Pancreas (tissue), 10 donors: ENCODE results near the gene LUC7L3. TPM values are rescaled to one million over a fixed set of nuclear protein-coding genes. Genes with fewer than 3 reads are reported as not detected.
"Not testable (repeated sequence)": the region's sequence is repeated elsewhere in the genome, so short reads cannot be mapped to it uniquely, and the experiment has no call there.

Experiments used
- ATAC-seq, 4 donors: fragments of 200-7000 bp; cut with Tn5 transposase; one replicate each; pipeline versions ENCODE4 v1.8.0 to v1.9.1; 2020; ENCODE audit warnings: mild to moderate bottlenecking in 4 of 4, moderate library complexity in 4 of 4
- DNase-seq, 6 donors: peaks; one replicate each; pipeline ENCODE4 v3.0.0-alpha.2; 2020
- FAIRE-seq: peaks from 2 replicates; lab custom pipeline; 2012; peaks lifted over from hg19 to GRCh38; lab: Jason Lieb, UNC
- H3K27ac ChIP-seq, 4 donors: fragments of 200-600 bp; sonication (generic); 1 replicate in 3 of 4; 2 replicates in 1 of 4; pipeline versions ENCODE4 v1.5.0 to v1.8.0; 2020
- H3K27me3 ChIP-seq, 4 donors: fragments of 200-600 bp; one replicate each; pipeline ENCODE4 v1.8.0; 2021
- H3K36me3 ChIP-seq, 3 donors: fragments of 200-600 bp; sonication (generic) in 1 of 3; one replicate each; pipeline versions ENCODE4 v1.5.0 to v1.8.0; 2020 to 2021
- H3K4me1 ChIP-seq, 3 donors: fragments of 200-600 bp; one replicate each; pipeline ENCODE4 v1.8.0; 2021
- H3K4me3 ChIP-seq, 4 donors: fragments of 200-600 bp; sonication (generic) in 2 of 4; one replicate each; pipeline versions ENCODE4 v1.5.0 to v1.8.0; 2020 to 2021
- H3K9me3 ChIP-seq, 4 donors: fragments of 200-600 bp; one replicate each; pipeline ENCODE4 v1.8.0; 2021
- WGBS, 2 donors: extraction: QIAGEN DNeasy Blood & Tissue Kit; methylation state at CpG; one replicate each; pipeline ENCODE4 v1.1.7; 2013; 5-methylcytosine and 5-hydroxymethylcytosine counted together
- intact Hi-C, 3 donors: fragments of 100-400 bp; cut with DNase I; formaldehyde crosslinking; loops; one replicate each; pipeline versions ENCODE4 v1.11.1 to v1.14.2; 2022
- polyA plus RNA-seq, 2 donors: library from polyadenylated mRNA; stranded (reverse); fragments of 200-250 nt; gene quantifications; one replicate each; pipeline ENCODE4 v1.2.3, GENCODE V29; 2013
- total RNA-seq, 6 donors: library from RNA; stranded (reverse); fragmentation: NEBNext Ultra II Directional in 4 of 6; extraction: Animal tissue kit (Norgen Biotek cat#: 25700) in 4 of 6; gene quantifications; one replicate each; pipeline versions ENCODE4 v1.2.1 to v1.2.4, GENCODE V29; 2021 to 2023
- TF ChIP-seq, protein P1 (sequence below), 4 donors: fragments of 200-600 bp; sonication (generic) in 3 of 4; IDR thresholded peaks; one replicate each; pipeline versions ENCODE4 v1.5.0 to v1.8.0; 2021; ENCODE audit warnings: antibody characterized with exemption in 4 of 4
- donor health status: healthy with polysubstance abuse.
- donor health status: DM: no; HTN: no; CAD: no; lungs with moderate emphysema.
- donor health status: DM: no; HTN: no; CAD: no.
- donor health status: control.
- donor health status: control.
- donor health status: Bipolar disorder and iron deficiency.
- donor health status: DM: yes; HTN: yes; CAD: no.
- donor health status: DM: no; HTN: no; CAD: no.
- donor health status: DM: no; HTN: no; CAD: no.
- donor health status: DM: yes; HTN: yes; CAD: no.

The LUC7L3 gene
- total and polyA plus RNA-seq, 8 donors: 42.7 to 210 (median 63.4) TPM

DNA sequence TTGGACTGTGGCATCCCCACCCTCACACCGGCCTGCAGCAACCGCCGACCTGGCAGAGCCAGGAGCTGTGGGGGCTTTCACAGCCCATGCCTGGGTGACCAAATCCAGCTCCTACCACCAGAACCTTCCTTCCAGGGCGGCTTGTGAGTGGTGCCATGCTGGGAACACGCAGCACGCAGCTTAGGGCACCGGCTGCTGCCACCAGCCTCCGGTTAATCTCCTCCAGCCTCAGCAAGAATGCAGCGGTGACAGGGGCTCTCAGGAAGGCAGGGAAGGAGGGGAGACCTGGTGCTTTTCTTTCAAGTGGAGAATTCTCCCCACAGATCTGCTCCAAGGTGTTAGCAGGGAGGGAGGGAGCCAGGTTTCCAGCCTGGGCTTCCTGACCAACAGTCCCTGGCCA is 80.2 kb downstream of the LUC7L3 start:
- no peaks in the 10 kb centered on the region for H3K36me3 ChIP-seq
- no peak overlapping the region for H3K27ac ChIP-seq
- ATAC-seq (no peak), DNase-seq (no peak), FAIRE-seq (no peak)
- no peaks in the 10 kb centered on the region for H3K27me3 ChIP-seq
- intact Hi-C loops: no loop called here
- 92% methylated on average over 9 of the region's 9 CpGs for WGBS, 2 donors
- H3K4me3 ChIP-seq: no peak overlapping the region
- TF ChIP-seq, protein P1, sequence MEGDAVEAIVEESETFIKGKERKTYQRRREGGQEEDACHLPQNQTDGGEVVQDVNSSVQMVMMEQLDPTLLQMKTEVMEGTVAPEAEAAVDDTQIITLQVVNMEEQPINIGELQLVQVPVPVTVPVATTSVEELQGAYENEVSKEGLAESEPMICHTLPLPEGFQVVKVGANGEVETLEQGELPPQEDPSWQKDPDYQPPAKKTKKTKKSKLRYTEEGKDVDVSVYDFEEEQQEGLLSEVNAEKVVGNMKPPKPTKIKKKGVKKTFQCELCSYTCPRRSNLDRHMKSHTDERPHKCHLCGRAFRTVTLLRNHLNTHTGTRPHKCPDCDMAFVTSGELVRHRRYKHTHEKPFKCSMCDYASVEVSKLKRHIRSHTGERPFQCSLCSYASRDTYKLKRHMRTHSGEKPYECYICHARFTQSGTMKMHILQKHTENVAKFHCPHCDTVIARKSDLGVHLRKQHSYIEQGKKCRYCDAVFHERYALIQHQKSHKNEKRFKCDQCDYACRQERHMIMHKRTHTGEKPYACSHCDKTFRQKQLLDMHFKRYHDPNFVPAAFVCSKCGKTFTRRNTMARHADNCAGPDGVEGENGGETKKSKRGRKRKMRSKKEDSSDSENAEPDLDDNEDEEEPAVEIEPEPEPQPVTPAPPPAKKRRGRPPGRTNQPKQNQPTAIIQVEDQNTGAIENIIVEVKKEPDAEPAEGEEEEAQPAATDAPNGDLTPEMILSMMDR (IDR thresholded peaks at IDR 0.05): no peak
- H3K9me3 ChIP-seq: no peaks in the 10 kb centered on the region
- no peaks in the 10 kb centered on the region for H3K4me1 ChIP-seq

DNA sequence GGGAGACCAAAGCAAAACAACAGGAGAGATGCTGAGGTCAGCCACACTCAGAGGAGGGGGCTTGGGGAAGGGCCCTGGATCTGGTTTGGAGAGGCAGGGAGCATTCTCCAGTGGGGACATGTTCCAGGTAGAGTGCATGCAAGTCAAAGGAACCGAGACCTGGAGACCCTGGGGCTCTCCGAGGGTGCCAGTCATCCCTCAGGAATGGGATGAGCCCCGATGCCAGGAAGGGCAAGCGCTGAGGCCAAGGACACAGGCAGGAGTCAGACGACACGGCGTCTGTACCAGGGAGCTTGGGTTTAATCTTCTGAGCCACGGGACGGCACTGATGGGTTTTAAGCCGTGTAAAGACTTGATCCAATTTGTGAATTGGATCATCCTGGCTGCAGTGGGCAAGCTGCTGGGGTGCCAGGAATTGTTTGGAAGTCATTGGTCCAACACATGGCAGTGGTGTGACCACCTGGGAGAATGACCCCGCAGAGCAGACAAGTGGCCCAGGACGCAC is 80.8 kb downstream of the LUC7L3 start:
- no peak for ATAC-seq
- H3K4me1 ChIP-seq: peaks cover 2 to 3% (median 2%) of the 10 kb centered on the region in 3 donors
- intact Hi-C loops: no loop called here
- H3K4me3 ChIP-seq: no peak overlapping the region
- no peaks in the 10 kb centered on the region for H3K36me3 ChIP-seq
- WGBS, 2 donors: 90 to 94% methylated on average over 12 of the region's 12 CpGs
- H3K9me3 ChIP-seq: no peaks in the 10 kb centered on the region
- FAIRE-seq: no peak
- no peaks in the 10 kb centered on the region for H3K27me3 ChIP-seq
- TF ChIP-seq, protein P1 (IDR thresholded peaks at IDR 0.05): no peak
- H3K27ac ChIP-seq: no peak overlapping the region
- DNase-seq: no peak

DNA sequence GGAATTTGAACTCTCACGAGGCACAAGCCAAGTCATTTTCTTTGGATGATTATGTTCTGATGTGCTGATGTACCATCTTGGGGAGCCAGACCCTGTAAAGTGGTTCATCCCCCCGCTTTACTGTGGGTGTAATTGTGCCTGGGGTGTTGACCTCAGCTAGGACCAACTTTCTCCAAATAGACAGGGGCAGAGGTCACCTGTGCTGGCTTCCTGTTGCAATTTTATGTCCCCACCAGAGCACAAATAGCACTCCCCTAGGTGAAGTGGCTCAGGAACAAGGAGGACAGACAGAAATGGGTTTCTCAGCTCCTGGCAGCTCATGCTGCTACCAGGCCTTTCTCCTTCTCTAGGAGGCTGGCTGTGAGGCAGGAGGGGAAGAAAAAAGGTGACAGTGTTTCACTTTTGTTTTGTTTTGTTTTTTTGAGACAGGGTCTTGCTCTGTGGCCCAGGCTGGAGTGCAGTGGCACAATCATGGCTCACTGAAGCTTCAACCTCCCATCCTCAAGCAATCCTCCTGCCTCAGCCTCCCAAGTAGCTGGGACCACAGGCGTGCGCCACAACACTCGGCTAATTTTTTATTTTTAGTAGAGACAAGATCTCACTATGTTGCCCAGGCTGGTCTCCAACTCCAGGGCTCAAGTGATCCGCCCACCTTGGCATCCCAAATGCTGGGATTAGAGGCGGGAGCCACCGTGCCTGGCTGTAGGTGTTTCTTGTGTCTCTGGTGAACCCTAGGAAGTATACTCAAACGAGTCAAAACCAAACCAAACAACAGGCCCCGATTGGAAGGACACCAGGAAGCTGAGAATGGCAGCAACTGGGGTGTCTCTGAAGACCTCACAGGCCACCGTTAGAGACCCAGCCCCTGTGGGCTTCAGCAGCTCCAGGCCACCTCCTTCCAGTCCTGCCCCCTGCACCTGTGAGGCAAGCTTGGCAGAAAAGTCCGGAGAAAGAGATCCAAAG is 83.5 kb downstream of the LUC7L3 start:
- no peaks in the 10 kb centered on the region for H3K36me3 ChIP-seq
- intact Hi-C loops: no loop called here
- DNase-seq (no peak), FAIRE-seq (no peak), ATAC-seq (no peak)
- H3K9me3 ChIP-seq: no peaks in the 10 kb centered on the region
- no peak overlapping the region for H3K4me3 ChIP-seq
- H3K27me3 ChIP-seq: no peaks in the 10 kb centered on the region
- H3K27ac ChIP-seq: no peak overlapping the region
- WGBS, 2 donors: 82 to 85% methylated on average over 12 of the region's 12 CpGs
- peaks cover 10 to 14% (median 12%) of the 10 kb centered on the region in 3 donors for H3K4me1 ChIP-seq
- TF ChIP-seq, protein P1 (IDR thresholded peaks at IDR 0.05): no peak

DNA sequence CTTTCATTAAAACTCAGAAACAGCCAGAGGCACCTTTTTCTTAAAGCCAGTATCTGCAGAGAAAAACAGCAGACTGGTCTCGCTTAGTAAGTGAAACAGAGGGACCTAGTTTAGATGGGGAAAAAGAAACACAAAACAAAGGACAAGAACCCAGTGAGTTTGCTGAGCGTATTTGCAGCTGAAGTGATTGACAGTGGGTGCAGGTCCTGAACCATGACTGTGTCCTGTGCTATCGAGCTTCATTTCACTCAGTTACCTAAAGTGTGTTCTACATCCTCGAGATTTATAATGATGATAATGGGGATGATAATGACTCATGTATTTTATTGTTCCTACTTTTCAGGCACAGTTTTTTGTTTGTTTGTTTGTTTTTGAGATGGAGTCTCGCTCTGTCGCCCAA is 84.3 kb downstream of the LUC7L3 start:
- no peak for ATAC-seq
- FAIRE-seq: no peak

DNA sequence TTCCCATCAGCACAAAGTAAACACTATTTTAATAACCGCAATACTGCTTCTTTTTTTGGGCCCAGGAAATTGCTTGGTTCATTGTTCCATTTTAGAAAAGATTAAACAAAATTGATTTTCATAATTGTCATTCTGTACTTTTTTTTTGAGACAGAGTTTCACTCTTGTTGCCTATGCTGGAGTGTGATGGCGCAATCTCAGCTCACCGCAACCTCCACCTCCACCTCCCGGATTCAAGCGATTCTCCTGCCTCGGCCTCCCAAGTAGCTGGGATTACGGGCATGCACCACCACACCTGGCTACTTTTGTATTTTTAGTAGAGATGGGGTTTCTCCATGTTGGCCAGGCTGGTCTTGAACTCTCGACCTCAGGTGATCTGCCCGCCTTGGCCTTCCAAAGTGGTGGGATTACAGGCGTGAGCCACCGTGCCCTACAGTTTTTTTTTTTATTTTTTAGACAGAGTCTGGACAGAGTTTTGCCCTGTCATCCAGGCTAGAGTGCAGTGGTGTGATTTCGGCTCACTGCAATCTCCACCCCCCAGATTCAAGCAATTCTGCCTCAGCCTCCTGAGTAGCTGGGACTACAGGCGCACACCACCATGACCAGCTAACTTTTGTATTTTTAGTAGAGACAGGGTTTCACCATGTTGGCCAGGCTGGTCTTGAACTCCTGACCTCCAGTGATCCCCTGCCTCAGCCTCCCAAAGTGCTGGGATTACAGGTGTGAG is 85.5 kb downstream of the LUC7L3 start:
- Histone ChIP-seq H3K4me1 (peaks cover 10 to 14% (median 12%) of the 10 kb centered on the region in 3 donors), H3K27ac (peak overlapping the region in 2 of 4 donors; percentile 22 to 33)
- H3K4me3 ChIP-seq, intact Hi-C loops, H3K36me3 ChIP-seq, DNase-seq, ATAC-seq, FAIRE-seq, H3K27me3 ChIP-seq, H3K9me3 ChIP-seq: not testable (repeated sequence)
- 86 to 91% methylated on average over 13 of the region's 13 CpGs for WGBS, 2 donors

More for the DNA sequence above, 84.3 kb downstream of the LUC7L3 start:
- H3K9me3 ChIP-seq: no peaks in the 10 kb centered on the region
- 87% methylated on average over 6 of the region's 6 CpGs for WGBS, 2 donors
- H3K36me3 ChIP-seq: no peaks in the 10 kb centered on the region
- no peak overlapping the region for H3K4me3 ChIP-seq
- no peaks in the 10 kb centered on the region for H3K27me3 ChIP-seq
- TF ChIP-seq, protein P1 (IDR thresholded peaks at IDR 0.05): no peak
- intact Hi-C loops: no loop called here
- peaks cover 10 to 14% (median 12%) of the 10 kb centered on the region in 3 donors for H3K4me1 ChIP-seq
- DNase-seq: no peak
- H3K27ac ChIP-seq: no peak overlapping the region
